Mesenteric fat pad (tissue), 1 donor: ENCODE measurements around the gene MEP1B. TPM values are rescaled to one million over a fixed set of nuclear protein-coding genes. Genes with fewer than 3 reads are reported as not detected.
"Not testable (repeated sequence)": the region's sequence is repeated elsewhere in the genome, so short reads cannot be mapped to it uniquely, and the experiment has no call there.

Source experiments
- DNase-seq: peaks from one replicate; pipeline ENCODE4 v3.0.0-alpha.2; 2020; ENCODE audit warnings: low spot score
- long read RNA-seq: library from polyadenylated mRNA; unstranded; transcript quantifications from one replicate; pipeline ENCODE4 v2.0.0, GENCODE V29; 2020
- total RNA-seq: library from RNA; stranded (reverse); fragmentation: NEBNext Ultra II Directional; extraction: Animal tissue kit (Norgen Biotek cat#: 25700); gene quantifications from one replicate; pipeline ENCODE4 v1.2.1, GENCODE V29; 2021
- donor health status: DM: yes; HTN: yes; CAD: no.

MEP1B gene
- 0.42 TPM for total RNA-seq
- long read RNA-seq = 0 reads

GRCh38 chr18:32189790-32190189 is at the start of gene MEP1B:
MEP1B (plus strand) TSS chr18:32190039; CDS start chr18:32190071, 32 bp downstream.
- no peak for DNase-seq

- DNase-seq = no peak
Measured at GRCh38 chr18:32148185-32148870, 41.5 kb upstream of the MEP1B start.

- DNase-seq = no peak
Measured at GRCh38 chr18:32152705-32153448, 37.0 kb upstream of the MEP1B start.

GRCh38 chr18:32156855-32157254 is 33.0 kb upstream of the MEP1B start:
- no peak for DNase-seq

- DNase-seq = no peak
Measured at GRCh38 chr18:32157580-32157979, 32.3 kb upstream of the MEP1B start.

GRCh38 chr18:32158108-32158624 is 31.7 kb upstream of the MEP1B start:
- no peak for DNase-seq

- not testable (repeated sequence) for DNase-seq
Measured at GRCh38 chr18:32158631-32159030, 31.2 kb upstream of the MEP1B start.

- DNase-seq = no peak
Measured at GRCh38 chr18:32160547-32160946, 29.3 kb upstream of the MEP1B start.

GRCh38 chr18:32167980-32168730 is 21.7 kb upstream of the MEP1B start:
- DNase-seq = no peak

- DNase-seq = no peak
Measured at GRCh38 chr18:32173654-32174053, 16.2 kb upstream of the MEP1B start.

- no peak for DNase-seq
Measured at GRCh38 chr18:32174719-32175118, 15.1 kb upstream of the MEP1B start.

- no peak for DNase-seq
Measured at GRCh38 chr18:32175265-32175664, 14.6 kb upstream of the MEP1B start.

- DNase-seq = not testable (repeated sequence)
Measured at GRCh38 chr18:32176745-32177144, 13.1 kb upstream of the MEP1B start.

GRCh38 chr18:32177530-32177929 is 12.3 kb upstream of the MEP1B start:
- DNase-seq = no peak

- DNase-seq = no peak
Measured at GRCh38 chr18:32183503-32183902, 6.3 kb upstream of the MEP1B start.

GRCh38 chr18:32190209-32190608 is 370 bp downstream of the MEP1B start:
- no peak for DNase-seq

- DNase-seq = no peak
Measured at GRCh38 chr18:32195881-32196815, 6.3 kb downstream of the MEP1B start.

GRCh38 chr18:32200766-32201165 is 10.9 kb downstream of the MEP1B start:
- no peak for DNase-seq

- no peak for DNase-seq
Measured at GRCh38 chr18:32201948-32202672, 12.3 kb downstream of the MEP1B start.

GRCh38 chr18:32208023-32208422 is 18.2 kb downstream of the MEP1B start:
- DNase-seq = no peak
